Left hindlimb (tissue), 1 donor: ENCODE measurements around the gene DEXI.

Experiments used
- DNase-seq: peaks from one replicate; pipeline ENCODE4 v3.0.0-alpha.2; 2018

The DEXI gene

GRCh38 chr16:10888320-10888937 is 53.8 kb downstream of the DEXI start:
- DNase-seq, result no peak

DNA sequence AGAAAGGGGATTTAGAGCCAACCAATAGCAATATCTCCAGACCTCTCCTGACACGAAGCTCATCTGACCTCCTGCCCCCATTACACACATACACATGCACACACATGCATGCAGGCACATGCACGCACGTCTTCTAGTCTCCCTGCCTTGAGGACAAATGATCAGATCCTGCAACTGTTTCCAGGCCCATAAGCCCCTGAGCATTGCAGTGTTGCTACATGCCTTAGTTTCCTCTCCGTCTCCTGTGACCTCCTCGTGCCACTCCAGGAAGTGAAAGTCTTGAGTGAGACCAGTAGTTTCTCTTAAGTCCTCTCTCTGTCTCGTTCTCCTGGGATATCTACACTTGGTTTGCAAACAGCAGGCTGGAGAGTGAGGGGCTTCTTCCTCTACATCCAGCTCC is 57.0 kb downstream of the DEXI start:
- no peak for DNase-seq

GRCh38 chr16:10883004-10883403 is 59.3 kb downstream of the DEXI start:
- no peak for DNase-seq

DNA sequence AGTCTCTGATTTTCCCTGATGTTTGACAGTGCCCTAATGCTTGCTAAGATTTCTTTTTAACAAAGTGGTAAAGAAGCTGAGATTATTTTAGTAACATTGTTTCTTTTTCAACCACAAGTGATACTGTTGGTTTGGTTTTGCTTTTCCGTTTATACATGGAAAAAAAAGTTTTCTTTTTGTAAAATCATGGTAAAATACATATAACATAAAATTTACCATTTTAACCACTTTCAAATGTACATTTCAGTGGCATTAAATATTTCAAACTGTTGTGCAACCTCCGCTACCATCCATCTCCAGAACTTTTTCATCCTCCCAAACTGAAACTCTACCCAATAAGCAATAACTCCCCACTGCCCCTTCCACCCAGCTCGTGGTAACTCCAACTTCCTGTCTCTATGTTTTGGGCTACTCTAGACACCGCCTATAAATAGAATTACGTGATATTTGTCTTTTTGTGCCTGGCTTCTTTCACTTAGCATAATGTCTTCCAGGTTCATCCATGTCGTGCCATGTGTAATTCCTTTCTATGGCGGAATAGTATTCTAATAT is 60.7 kb downstream of the DEXI start:
- DNase-seq, result no peak

GRCh38 chr16:10880594-10881452 is 61.4 kb downstream of the DEXI start:
- DNase-seq, result no peak

DNA sequence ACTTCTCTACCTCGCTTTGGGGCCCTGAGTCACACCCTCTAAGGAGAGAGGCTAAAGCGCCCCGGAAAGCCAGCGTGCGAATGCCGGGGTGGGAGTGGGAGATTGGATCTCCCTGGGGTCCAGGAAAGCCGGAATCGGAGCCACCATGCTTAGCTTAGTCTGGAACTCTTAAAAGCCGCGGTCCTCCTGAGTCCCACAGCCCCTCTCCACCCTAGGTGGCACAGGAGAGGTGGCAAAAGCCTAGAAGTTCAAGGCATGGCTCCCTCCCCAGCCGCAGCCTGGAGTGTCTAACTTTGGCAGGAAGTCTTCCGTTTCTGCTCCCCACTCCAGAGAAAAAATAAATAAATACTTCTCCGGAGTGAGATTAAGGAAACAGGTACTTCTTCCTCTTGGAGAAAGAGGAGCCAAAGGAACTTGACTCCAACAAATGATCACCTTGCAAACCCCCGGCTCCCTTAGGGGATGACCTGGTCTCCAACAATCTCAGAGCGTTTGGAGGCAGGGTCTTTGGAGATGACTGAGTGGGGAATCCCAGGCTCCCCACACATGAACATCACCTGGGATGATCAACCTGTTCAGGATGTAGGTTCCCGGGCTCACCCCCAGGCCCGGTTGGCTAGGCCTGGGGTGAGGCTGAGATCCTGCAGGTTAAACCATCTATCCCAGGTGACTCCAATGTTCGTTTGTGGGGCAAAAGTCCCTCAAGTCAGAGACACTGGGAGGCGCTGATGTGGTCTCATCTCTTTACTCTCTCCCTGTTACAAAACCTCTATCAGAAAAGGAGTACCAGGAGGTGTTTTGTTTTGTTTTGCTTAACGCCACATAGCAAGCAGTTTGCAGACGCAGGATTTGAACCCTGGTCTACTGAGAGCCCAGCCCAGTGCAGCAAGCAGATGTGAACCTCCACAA is 62.3 kb downstream of the DEXI start:
- DNase-seq, result no peak
